Astrocyte of the cerebellum (primary cell): ENCODE measurements around the gene TOM1L2.
"Not testable (repeated sequence)": the region's sequence is repeated elsewhere in the genome, so short reads cannot be mapped to it uniquely, and the experiment has no call there.

ENCODE experiments used
- DNase-seq: peaks from one replicate; pipeline ENCODE4 v3.0.0-alpha.2; 2011; ENCODE audit warnings: low read depth
- H3K4me3 ChIP-seq: 2 replicates; pipeline ENCODE4 v1.5.1; 2011; ENCODE audit warnings: mild to moderate bottlenecking, low read depth, low read length, moderate library complexity
- CTCF ChIP-seq: IDR thresholded peaks from 2 replicates; pipeline ENCODE4 v1.5.1; 2012; ENCODE audit warnings: low read length, low read depth, moderate library complexity, mild to moderate bottlenecking; ENCODE audit errors: missing control alignments
- in situ Hi-C: cut with HindIII; loops from 2 replicates; pipeline ENCODE4 v1.10.0; 2017; ENCODE audit warnings: low sequenced_read_pairs

The TOM1L2 gene

GRCh38 chr17:17959520-17960361 lies 12.5 kb downstream of the TOM1L2 start:
- DNase-seq, result peak; percentile 49
- no peak for TF ChIP-seq CTCF
- in situ Hi-C loops, result no loop called here
- peak overlapping the region; percentile 25 for H3K4me3 ChIP-seq

GRCh38 chr17:17958982-17959381 lies 13.2 kb downstream of the TOM1L2 start:
- TF ChIP-seq CTCF, result no peak
- no peak overlapping the region for H3K4me3 ChIP-seq
- in situ Hi-C loops, result no loop called here
- no peak for DNase-seq

- in situ Hi-C loops, result no loop called here
- DNase-seq, result no peak
- H3K4me3 ChIP-seq, result no peak overlapping the region
- TF ChIP-seq CTCF, result no peak
These were observed 14.7 kb downstream of the TOM1L2 start for GRCh38 chr17:17957584-17957916.

- H3K4me3 ChIP-seq, DNase-seq, in situ Hi-C loops: not testable (repeated sequence)
These were observed 16.3 kb downstream of the TOM1L2 start for GRCh38 chr17:17955790-17956341.

- H3K4me3 ChIP-seq, result no peak overlapping the region
- DNase-seq, result no peak
- no peak for TF ChIP-seq CTCF
- in situ Hi-C loops, result no loop called here
These were observed 18.1 kb downstream of the TOM1L2 start for GRCh38 chr17:17954079-17954478.

GRCh38 chr17:17952691-17953090 lies 19.5 kb downstream of the TOM1L2 start:
- in situ Hi-C loops, result no loop called here
- DNase-seq, result no peak
- no peak overlapping the region for H3K4me3 ChIP-seq
- TF ChIP-seq CTCF, result no peak

- DNase-seq, result no peak
- no peak for TF ChIP-seq CTCF
- no peak overlapping the region for H3K4me3 ChIP-seq
- in situ Hi-C loops, result no loop called here
These were observed 20.7 kb downstream of the TOM1L2 start for GRCh38 chr17:17951524-17951923.
